UCSD-AML1 (cell line): Measurements from ENCODE around the gene IL20RB.
"Not testable (repeated sequence)": the region's sequence is repeated elsewhere in the genome, so short reads cannot be mapped to it uniquely, and the experiment has no call there.

Experiments used
- DNase-seq: peaks from one replicate; lab custom pipeline; 2025; ENCODE audit not compliant: unreplicated experiment; lab: John Stamatoyannopoulos, UW

IL20RB gene

GRCh38 chr3:136984837-136985236, 27.1 kb downstream of the IL20RB start:
- DNase-seq: no peak

GRCh38 chr3:136987398-136987980, 29.7 kb downstream of the IL20RB start:
- DNase-seq: not testable (repeated sequence)

DNA sequence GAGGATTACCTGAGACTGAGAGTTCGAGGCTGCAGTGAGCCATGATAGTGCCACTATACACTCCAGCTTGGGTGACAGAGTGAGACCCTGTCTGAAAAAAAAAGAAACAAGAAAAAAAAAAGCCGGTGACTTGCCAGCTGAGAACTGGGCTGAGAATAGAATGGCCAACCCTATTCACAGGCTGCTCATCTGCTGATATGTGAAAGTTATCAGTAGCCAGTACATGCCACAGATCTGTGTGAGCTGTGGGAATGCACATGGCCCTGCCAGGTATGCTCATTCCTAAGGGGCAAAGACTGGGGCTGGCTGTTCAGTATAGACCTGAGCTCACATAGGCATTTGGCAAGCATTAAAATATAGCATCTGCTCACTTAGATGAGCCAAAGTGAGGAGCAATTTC, 30.9 kb downstream of the IL20RB start:
- DNase-seq: no peak

GRCh38 chr3:136989781-136990524, 32.2 kb downstream of the IL20RB start:
- no peak for DNase-seq

DNA sequence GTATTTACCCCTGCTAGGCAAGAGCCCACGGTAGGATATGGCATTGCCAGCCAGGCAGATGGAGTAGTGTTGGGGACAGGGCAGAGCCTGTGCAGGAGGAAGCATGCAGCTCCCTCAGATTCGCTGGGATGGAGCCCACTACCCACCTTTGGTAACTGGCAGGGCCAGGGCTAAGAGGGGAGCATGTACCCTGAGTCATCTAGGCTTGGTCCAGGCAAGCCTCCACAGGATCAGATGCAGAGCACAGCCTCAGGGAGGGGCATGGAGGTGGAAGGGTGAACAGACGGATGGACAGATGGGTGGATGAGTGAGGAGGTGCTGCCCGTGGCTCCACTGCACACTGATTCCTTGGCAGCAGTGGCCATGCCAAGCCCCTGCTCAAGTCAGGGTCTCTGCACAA, 33.0 kb downstream of the IL20RB start:
- no peak for DNase-seq

GRCh38 chr3:136992115-136992514, 34.3 kb downstream of the IL20RB start:
- DNase-seq: no peak

DNA sequence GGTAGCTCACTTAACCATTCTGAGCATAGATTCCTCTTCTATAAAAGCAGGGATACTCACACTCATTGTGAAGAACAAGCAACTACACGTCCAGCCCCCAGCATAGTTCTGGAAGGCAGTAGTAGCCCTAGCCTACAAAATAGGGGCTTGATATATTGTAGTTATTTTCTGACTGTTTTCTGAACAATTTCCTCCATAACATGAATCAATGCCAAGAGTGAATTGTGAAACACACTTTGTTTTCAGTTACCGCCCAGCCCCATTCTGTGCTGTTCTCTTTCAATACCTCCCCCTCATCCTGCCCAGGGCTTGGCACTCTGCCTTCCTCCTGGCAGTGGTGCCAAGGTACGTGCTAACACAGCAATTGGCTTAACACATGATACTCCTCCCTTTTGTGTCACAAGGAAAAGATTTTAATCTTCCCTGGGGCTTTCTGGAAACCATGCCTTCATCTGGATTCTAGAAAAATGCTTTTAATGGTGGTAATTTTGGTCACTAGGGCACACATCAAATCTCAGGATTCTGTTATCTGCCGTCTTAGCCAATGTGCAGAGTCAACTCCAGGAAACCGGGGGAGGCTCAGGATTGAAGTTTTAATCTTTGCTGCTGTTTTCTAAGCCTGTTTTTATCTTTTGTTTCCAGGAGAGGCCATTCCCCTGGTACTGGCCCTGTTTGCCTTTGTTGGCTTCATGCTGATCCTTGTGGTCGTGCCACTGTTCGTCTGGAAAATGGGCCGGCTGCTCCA, 37.2 kb downstream of the IL20RB start:
- no peak for DNase-seq

- DNase-seq: no peak
Measured at GRCh38 chr3:136995652-136996051, 37.9 kb downstream of the IL20RB start.

GRCh38 chr3:137000039-137000438, 42.3 kb downstream of the IL20RB start:
- DNase-seq: no peak

DNA sequence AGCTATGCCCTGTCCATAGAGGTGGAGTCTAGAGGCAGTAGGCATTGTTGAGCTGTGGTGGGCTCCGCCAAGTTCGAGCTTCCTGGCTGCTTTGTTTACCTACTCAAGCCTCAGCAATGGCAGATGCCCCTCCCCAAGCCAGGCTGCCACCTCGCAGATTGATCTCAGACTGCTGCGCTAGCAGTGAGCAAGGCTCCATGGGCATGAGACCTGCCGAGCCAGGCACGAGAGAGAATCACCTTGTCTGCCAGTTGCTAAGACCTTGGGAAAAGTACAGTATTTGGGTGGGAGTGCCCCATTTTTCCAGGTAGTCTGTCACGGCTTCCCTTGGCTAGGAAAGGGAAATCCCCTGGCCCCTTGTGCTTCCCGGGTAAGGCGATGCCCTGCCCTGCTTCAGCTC, 49.6 kb downstream of the IL20RB start:
- not testable (repeated sequence) for DNase-seq

DNA sequence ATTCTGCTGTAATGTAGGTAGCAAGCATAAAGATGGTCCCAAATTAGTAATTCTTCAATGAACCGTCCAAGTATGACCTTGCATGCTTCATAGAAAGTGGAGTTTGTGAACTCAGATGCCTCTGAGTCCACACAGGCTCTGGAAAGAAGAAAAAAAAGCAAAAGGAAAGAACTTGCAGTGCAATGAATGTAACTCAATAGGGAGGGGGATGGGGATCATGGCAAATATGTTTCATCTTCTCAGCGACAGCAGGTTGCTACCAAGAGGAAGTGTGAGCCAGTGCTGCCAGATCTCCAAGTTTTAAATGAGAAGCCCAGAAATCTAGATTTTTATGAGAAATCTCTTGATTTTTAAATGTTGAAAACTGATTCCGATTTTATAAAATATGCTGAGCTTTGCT, 50.3 kb downstream of the IL20RB start:
- no peak for DNase-seq

DNA sequence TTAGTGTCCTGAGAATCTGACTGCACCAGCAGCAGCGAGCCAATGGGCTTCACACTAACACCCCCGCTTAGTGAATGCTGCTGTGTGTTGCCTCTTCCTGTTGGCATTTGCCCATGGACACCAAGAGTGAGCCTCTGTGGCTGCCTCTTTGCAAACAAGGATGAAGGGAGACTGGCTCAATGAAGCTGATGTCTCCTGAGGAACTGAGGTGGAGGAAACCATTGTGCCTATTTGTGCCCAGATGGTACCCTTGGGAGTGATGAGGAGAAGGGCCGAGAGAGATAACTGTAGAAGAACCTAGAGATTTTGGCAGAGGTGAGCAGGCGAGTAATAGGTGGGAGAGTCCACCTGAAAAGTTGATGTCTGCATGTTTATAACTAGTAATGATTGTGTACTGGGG, 51.2 kb downstream of the IL20RB start:
- no peak for DNase-seq

GRCh38 chr3:137010137-137010536, 52.4 kb downstream of the IL20RB start:
- no peak for DNase-seq

DNA sequence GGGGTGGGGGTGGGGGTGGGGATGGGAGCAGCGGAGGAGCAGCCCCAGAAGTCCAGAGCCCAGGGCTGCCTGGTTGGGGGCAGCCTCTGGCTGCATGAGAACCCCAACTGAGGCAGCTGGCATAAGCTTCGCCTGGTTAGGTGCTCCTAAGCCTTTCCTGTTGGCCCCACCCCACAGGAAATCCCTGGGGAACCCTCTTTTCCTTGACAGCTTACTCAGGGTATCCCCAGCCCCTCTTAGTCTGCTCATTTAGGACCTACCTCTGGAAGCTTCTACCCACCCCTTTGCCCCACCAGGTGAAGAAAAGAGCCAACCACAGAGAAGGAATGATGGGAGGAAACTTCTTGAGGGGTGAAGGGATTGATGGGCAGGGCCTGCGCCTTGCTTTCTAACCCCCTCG, 53.4 kb downstream of the IL20RB start:
- no peak for DNase-seq

DNA sequence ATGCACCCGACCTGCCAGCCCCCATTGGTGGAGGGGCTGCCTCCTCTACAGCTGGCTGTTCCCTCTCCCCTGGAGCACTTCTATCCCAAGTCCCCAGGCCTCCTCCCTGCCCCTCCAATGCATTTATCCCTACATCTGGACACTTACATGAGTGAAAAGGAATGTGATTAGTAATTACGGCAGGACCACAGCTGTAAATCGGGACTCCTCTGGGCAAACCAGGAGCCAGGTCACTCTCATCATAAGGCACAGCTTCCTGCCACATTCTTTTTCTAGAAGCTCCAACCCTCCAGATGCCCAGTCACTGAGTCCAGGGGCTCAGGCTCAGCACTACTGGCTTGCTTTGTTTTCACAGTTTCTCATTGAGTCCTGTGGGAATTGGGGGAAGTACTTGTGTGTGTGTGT, 54.3 kb downstream of the IL20RB start:
- no peak for DNase-seq

DNA sequence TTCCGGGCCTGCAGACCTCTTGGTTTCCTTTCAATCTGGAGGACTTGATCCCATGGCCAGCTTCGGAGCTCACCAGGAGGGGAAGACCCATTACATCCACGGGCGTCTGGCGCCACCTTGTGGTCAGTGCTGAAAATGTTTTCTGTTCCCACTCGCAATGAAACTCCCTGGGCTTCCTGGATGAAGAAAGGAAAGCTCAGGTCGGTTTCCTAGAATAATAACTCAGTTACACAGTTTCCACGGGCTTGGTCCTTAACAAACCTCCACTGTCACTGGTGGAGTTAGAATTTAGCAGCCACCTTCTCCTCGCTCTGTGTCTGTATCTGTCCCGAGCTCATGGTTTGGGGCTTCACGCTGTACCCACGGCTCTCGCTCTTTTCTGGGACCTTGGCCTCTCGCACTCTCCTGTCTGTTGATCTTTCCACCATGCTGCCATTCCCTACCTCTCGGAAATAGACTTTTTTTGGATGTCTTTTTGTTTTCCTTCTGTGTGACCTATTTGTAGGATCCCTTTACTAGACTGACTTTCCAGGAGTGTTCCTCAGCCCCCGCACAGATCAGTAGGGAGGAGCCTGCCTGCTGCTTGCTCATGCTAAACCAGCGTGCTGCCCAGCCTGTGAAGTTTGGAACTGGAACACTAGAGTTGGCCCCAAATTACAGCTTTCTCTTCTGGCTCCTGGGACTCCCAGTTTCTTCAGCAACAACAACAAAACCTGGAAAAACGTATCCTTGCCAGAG, 56.3 kb downstream of the IL20RB start:
- peak; percentile 88 for DNase-seq

DNA sequence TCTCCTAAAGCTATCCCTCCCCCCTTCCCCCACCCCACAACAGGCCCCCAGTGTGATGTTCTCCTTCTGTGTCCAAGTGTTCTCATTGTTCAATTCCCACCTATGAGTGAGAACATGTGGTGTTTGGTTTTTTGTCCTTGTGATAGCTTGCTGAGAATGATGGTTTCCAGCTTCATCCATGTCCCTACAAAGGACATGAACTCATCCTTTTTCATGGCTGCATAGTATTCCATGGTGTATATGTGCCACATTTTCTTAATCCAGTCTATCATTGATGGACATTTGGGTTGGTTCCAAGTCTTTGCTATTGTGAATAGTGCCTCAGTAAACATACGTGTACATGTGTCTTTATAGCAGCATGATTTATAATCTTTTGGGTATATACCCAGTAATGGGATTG, 59.5 kb downstream of the IL20RB start:
- not testable (repeated sequence) for DNase-seq

DNA sequence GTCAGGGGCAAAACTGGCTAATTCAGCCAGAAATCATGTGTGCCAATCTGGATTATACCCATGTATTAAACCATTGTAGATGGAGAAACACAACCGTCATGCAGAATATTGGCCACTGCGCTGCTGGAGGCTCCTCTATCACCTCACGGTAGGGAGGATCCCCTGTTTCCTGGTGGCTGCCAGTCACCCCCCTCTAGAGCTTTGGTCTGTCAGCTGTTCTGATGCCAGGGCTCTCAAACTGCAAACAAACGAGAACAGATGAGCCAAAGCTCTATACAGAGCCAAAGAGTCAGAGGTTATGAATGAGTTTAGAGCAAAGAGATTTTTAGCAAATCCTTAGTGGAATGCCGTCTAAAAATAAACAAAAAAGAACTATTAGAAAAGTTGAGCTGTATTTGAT, 62.5 kb downstream of the IL20RB start:
- DNase-seq: no peak

- no peak for DNase-seq
Measured at GRCh38 chr3:137020888-137021287, 63.1 kb downstream of the IL20RB start.

DNA sequence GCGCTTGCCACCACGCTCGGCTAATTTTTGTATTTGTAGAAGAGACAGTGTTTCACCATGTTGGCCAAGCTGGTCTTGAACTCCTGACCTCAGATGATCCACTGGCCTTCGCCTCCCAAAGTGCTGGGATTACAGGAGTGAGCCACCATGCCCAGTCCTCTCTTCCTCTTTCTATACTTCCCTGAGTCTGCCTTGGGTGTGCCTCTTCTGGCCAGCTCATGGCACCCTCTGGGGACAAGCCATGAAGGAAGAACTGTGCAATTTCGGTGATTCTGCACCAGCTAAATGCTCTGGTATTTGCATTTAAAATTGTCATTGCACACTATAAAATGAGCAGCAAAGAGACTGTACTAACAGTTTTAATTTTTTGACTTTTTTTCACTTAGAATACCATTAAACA, 66.6 kb downstream of the IL20RB start:
- DNase-seq: no peak

GRCh38 chr3:137026701-137027100, 68.9 kb downstream of the IL20RB start:
- DNase-seq: no peak
